Gastrocnemius medialis (tissue), 4 donors: ENCODE measurements around the gene BICD2.

Experiments used
- CTCF ChIP-seq, 5 experiments: fragments of 450-650 bp in 3 of 5; fragments of 200-600 bp in 2 of 5; sonication (generic) in 2 of 5; IDR thresholded peaks in 4 of 5; conservative IDR thresholded peaks in 1 of 5; 1 replicate in 4 of 5; 2 replicates in 1 of 5; pipeline ENCODE4 v1.5.1; 2016 to 2019; ENCODE audit warnings: antibody characterized with exemption in 5 of 5, mild to moderate bottlenecking in 3 of 5, moderate library complexity in 3 of 5
- POLR2A ChIP-seq, 2 donors: fragments of 450-650 bp; IDR thresholded peaks; one replicate each; pipeline ENCODE4 v1.6.1; 2017; ENCODE audit warnings: antibody characterized with exemption in 2 of 2, mild to moderate bottlenecking in 2 of 2, moderate library complexity in 2 of 2

- TF ChIP-seq CTCF (IDR thresholded peaks at IDR 0.05 in 4 of 5, conservative IDR thresholded peaks at IDR 0.05 in 1 of 5) (no peak), POLR2A (IDR thresholded peaks at IDR 0.05) (no peak)
Observed at GRCh38 chr9:92773810-92774209, 9.2 kb upstream of the BICD2 start.
